Colonic mucosa (tissue), 4 donors: Measurements from ENCODE around the gene OPCML. TPM values are rescaled to one million over a fixed set of nuclear protein-coding genes. Genes with fewer than 3 reads are reported as not detected.

Experiments used
- DNase-seq: peaks from one replicate; pipeline ENCODE4 v3.0.0-alpha.2; 2020
- H3K27ac ChIP-seq: fragments of 200-600 bp; one replicate; pipeline ENCODE4 v1.8.0; 2021
- H3K27me3 ChIP-seq: fragments of 200-600 bp; one replicate; pipeline ENCODE4 v1.8.0; 2021
- H3K36me3 ChIP-seq: fragments of 200-600 bp; one replicate; pipeline ENCODE4 v1.8.0; 2021
- H3K4me1 ChIP-seq: fragments of 200-600 bp; one replicate; pipeline ENCODE4 v1.8.0; 2021; ENCODE audit warnings: mild to moderate bottlenecking
- H3K4me3 ChIP-seq: fragments of 200-600 bp; one replicate; pipeline ENCODE4 v1.8.0; 2021
- H3K9ac ChIP-seq, 2 donors: one replicate each; pipeline ENCODE4 v1.7.0; 2013; ENCODE audit warnings: control low read depth in 2 of 2, low read depth in 2 of 2, low read length in 2 of 2
- H3K9me3 ChIP-seq: fragments of 200-600 bp; one replicate; pipeline ENCODE4 v1.8.0; 2021
- intact Hi-C: fragments of 100-400 bp; cut with DNase I; formaldehyde crosslinking; loops from one replicate; pipeline ENCODE4 v1.14.1; 2022
- total RNA-seq, 2 donors: library from RNA; stranded (reverse); fragmentation: NEBNext Ultra II Directional in 1 of 2; extraction: Animal tissue kit (Norgen Biotek cat#: 25700) in 1 of 2; gene quantifications; one replicate each; pipeline ENCODE4 v1.2.1, GENCODE V29; 2021
- TF ChIP-seq, protein P1 (sequence below): fragments of 200-600 bp; IDR thresholded peaks from one replicate; pipeline ENCODE4 v1.8.0; 2022; ENCODE audit warnings: antibody characterized with exemption, mild to moderate bottlenecking
- donor health status: healthy.
- donor health status: DM: no; HTN: no; CAD: no.
- donor health status: DM: no; HTN: no; CAD: no.

Gene OPCML
- total RNA-seq, 2 donors from 2014 or later, result 0.08 TPM; not detected in 1

DNA sequence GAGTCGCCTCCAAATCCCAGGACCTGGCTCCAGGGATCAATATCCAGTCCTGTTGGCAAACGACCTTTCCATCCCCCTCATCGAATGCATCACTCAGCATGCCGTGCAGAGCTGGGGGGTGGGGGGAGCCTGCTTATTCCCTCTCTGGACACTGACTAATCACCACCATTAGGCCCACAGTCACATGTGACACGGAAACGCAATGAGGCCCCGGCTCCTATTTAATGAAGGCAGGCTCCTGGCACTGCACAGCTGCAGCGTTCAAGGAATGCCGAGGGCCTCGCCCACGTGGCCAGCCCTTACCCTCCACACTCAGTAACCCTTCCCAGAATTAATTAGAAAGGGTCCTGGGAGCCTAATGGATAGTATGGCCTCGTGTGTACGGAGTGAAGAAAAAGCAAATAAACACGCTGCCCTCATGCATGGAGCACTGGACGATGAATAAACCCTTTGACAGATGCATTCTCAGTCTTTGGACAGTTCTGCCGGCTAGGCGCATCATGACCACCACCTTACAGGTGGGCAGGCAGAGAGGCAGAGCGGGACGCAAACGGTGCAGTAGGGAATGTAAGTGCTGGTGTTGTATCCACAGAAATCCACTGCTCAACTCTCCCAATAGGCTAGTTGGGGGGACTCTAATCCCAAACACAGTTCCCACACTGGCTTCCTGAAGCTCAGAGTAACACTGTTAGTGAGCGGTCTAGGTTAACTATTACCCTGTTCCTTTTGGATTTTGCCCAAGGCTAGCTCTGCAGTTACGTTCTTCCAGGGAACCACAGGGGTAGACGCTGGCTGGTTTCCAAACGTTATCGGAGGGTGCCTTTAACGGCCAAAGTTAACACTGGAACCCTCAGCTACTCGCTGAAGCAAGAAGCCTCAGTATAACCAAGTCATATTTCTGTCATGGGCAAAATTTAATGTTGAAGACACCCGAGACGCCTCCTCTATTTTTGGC is 490.1 kb downstream of the OPCML start:
- H3K9ac ChIP-seq, result no peak overlapping the region
- DNase-seq, result no peak
- H3K4me1 ChIP-seq, result no peaks in the 10 kb centered on the region
- intact Hi-C loops, result no loop called here
- no peak overlapping the region for H3K27ac ChIP-seq
- no peaks in the 10 kb centered on the region for H3K36me3 ChIP-seq
- H3K27me3 ChIP-seq, result no peaks in the 10 kb centered on the region
- TF ChIP-seq, protein P1, sequence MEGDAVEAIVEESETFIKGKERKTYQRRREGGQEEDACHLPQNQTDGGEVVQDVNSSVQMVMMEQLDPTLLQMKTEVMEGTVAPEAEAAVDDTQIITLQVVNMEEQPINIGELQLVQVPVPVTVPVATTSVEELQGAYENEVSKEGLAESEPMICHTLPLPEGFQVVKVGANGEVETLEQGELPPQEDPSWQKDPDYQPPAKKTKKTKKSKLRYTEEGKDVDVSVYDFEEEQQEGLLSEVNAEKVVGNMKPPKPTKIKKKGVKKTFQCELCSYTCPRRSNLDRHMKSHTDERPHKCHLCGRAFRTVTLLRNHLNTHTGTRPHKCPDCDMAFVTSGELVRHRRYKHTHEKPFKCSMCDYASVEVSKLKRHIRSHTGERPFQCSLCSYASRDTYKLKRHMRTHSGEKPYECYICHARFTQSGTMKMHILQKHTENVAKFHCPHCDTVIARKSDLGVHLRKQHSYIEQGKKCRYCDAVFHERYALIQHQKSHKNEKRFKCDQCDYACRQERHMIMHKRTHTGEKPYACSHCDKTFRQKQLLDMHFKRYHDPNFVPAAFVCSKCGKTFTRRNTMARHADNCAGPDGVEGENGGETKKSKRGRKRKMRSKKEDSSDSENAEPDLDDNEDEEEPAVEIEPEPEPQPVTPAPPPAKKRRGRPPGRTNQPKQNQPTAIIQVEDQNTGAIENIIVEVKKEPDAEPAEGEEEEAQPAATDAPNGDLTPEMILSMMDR, result no peak
- H3K4me3 ChIP-seq, result no peak overlapping the region
- no peaks in the 10 kb centered on the region for H3K9me3 ChIP-seq

- Histone ChIP-seq H3K4me1 (no peaks in the 10 kb centered on the region), H3K27ac (no peak overlapping the region), H3K27me3 (no peaks in the 10 kb centered on the region), H3K9me3 (no peaks in the 10 kb centered on the region), H3K36me3 (no peaks in the 10 kb centered on the region), H3K9ac (no peak overlapping the region), H3K4me3 (no peak overlapping the region)
- TF ChIP-seq, protein P1, result no peak
- no peak for DNase-seq
- intact Hi-C loops, result no loop called here
Observed at GRCh38 chr11:133041181-133041580, 491.1 kb downstream of the OPCML start.

GRCh38 chr11:133040289-133040900 is 491.9 kb downstream of the OPCML start:
- Histone ChIP-seq H3K27me3 (no peaks in the 10 kb centered on the region), H3K36me3 (no peaks in the 10 kb centered on the region), H3K27ac (no peak overlapping the region), H3K9me3 (no peaks in the 10 kb centered on the region), H3K4me1 (no peaks in the 10 kb centered on the region), H3K4me3 (no peak overlapping the region), H3K9ac (no peak overlapping the region)
- TF ChIP-seq, protein P1, result no peak
- no peak for DNase-seq
- intact Hi-C loops, result no loop called here

GRCh38 chr11:133038850-133039249 is 493.5 kb downstream of the OPCML start:
- no peaks in the 10 kb centered on the region for H3K4me1 ChIP-seq
- no peak overlapping the region for H3K9ac ChIP-seq
- DNase-seq, result no peak
- no peak overlapping the region for H3K27ac ChIP-seq
- no peak overlapping the region for H3K4me3 ChIP-seq
- no peaks in the 10 kb centered on the region for H3K36me3 ChIP-seq
- intact Hi-C loops, result no loop called here
- no peaks in the 10 kb centered on the region for H3K27me3 ChIP-seq
- TF ChIP-seq, protein P1, result no peak
- no peaks in the 10 kb centered on the region for H3K9me3 ChIP-seq

DNA sequence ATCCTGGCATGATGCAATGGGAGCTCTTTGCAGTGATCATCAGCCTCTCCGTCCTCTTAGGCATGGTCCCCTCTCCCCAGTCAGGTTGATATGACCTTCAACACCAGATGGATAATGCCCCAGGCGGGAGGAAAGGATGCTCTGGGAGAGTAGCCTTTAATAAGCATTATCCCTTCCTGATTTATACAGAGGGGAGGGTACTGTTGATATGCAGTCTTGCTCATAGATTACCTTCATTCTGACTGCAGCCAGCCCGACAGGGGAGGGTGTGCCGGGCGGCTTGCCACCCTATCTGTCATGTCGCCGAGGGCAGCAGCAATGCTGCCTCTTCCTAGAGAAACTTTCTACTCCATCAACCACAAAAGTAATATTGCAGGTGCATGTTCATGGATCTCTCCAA is 497.4 kb downstream of the OPCML start:
- intact Hi-C loops, result no loop called here
- TF ChIP-seq, protein P1, result no peak
- no peak overlapping the region for H3K9ac ChIP-seq
- H3K27me3 ChIP-seq, result no peaks in the 10 kb centered on the region
- H3K27ac ChIP-seq, result no peak overlapping the region
- DNase-seq, result no peak
- H3K4me3 ChIP-seq, result no peak overlapping the region
- H3K36me3 ChIP-seq, result no peaks in the 10 kb centered on the region
- H3K4me1 ChIP-seq, result no peaks in the 10 kb centered on the region
- H3K9me3 ChIP-seq, result no peaks in the 10 kb centered on the region
